GM18517 (cell line): Measurements from ENCODE around the gene IPPK.

Source experiments
- ATAC-seq: cut with Tn5 transposase; IDR thresholded peaks from one replicate; pipeline ENCODE4 v1.9.1; 2021; ENCODE audit warnings: mild to moderate bottlenecking, moderate library complexity; ENCODE audit not compliant: unreplicated experiment

IPPK gene

GRCh38 chr9:92669890-92670708, at the start of gene IPPK:
Gene IPPK, minus strand, starts transcription at chr9:92670131. Its CDS starts 143 bp downstream, at chr9:92669988.
- ATAC-seq = peak; percentile 92

- no peak for ATAC-seq
Observed at GRCh38 chr9:92719028-92719647, 49.2 kb upstream of the IPPK start.

- no peak for ATAC-seq
Observed at GRCh38 chr9:92718086-92719001, 48.4 kb upstream of the IPPK start.

GRCh38 chr9:92717201-92718085, 47.5 kb upstream of the IPPK start:
- no peak for ATAC-seq

GRCh38 chr9:92716557-92716956, 46.6 kb upstream of the IPPK start:
- ATAC-seq = no peak

GRCh38 chr9:92715488-92716231, 45.7 kb upstream of the IPPK start:
- ATAC-seq = no peak

- no peak for ATAC-seq
Observed at GRCh38 chr9:92714787-92715487, 45.0 kb upstream of the IPPK start.

- no peak for ATAC-seq
Observed at GRCh38 chr9:92714016-92714415, 44.1 kb upstream of the IPPK start.

- ATAC-seq = no peak
Observed at GRCh38 chr9:92713528-92713927, 43.6 kb upstream of the IPPK start.

GRCh38 chr9:92712767-92713166, 42.8 kb upstream of the IPPK start:
- ATAC-seq = no peak

GRCh38 chr9:92711844-92712243, 41.9 kb upstream of the IPPK start:
- no peak for ATAC-seq

GRCh38 chr9:92711146-92711545, 41.2 kb upstream of the IPPK start:
- no peak for ATAC-seq

GRCh38 chr9:92710368-92710767, 40.4 kb upstream of the IPPK start:
- no peak for ATAC-seq

GRCh38 chr9:92709954-92710353, 40.0 kb upstream of the IPPK start:
- ATAC-seq = no peak

GRCh38 chr9:92709240-92709639, 39.3 kb upstream of the IPPK start:
- no peak for ATAC-seq

GRCh38 chr9:92707530-92707929, 37.6 kb upstream of the IPPK start:
- ATAC-seq = no peak

GRCh38 chr9:92706218-92706940, 36.4 kb upstream of the IPPK start:
- ATAC-seq = peak; percentile 67

- no peak for ATAC-seq
Observed at GRCh38 chr9:92704528-92704927, 34.6 kb upstream of the IPPK start.
